SKM-1 (cell line): Measurements from ENCODE around the gene SFT2D2.

ENCODE experiments used
- DNase-seq: peaks from one replicate; lab custom pipeline; 2025; ENCODE audit not compliant: unreplicated experiment; lab: John Stamatoyannopoulos, UW

SFT2D2 gene

GRCh38 chr1:168301664-168302320 lies 76.0 kb downstream of the SFT2D2 start:
- no peak for DNase-seq
